Osteoblast (primary cell): ENCODE data around the gene GALR3. TPM values are rescaled to one million over a fixed set of nuclear protein-coding genes. Genes with fewer than 3 reads are reported as not detected.

ENCODE experiments used
- DNase-seq: peaks from one replicate; pipeline ENCODE4 v3.0.0; 2011; ENCODE audit warnings: low spot score, mixed read lengths; ENCODE audit not compliant: insufficient read length; ENCODE audit errors: missing footprints
- H2AFZ ChIP-seq: 2 replicates; pipeline ENCODE4 v1.6.0; 2011; ENCODE audit warnings: mild to moderate bottlenecking, low read length
- H3K27ac ChIP-seq: 2 replicates; pipeline ENCODE4 v1.5.1; 2011; ENCODE audit warnings: mild to moderate bottlenecking, low read depth, low read length, moderate library complexity
- H3K27me3 ChIP-seq: 2 replicates; pipeline ENCODE4 v1.6.0; 2012; ENCODE audit warnings: mild to moderate bottlenecking, control low read depth, inconsistent platforms, low read length, moderate library complexity; ENCODE audit not compliant: insufficient read depth
- H3K36me3 ChIP-seq: 2 replicates; pipeline ENCODE4 v1.5.1; 2011; ENCODE audit warnings: mild to moderate bottlenecking, low read length, control low read depth, moderate library complexity; ENCODE audit not compliant: insufficient read depth
- H3K4me1 ChIP-seq: 2 replicates; pipeline ENCODE4 v1.5.1; 2011; ENCODE audit warnings: mild to moderate bottlenecking, low read length, control low read depth, moderate library complexity; ENCODE audit not compliant: insufficient read depth
- H3K4me2 ChIP-seq: 2 replicates; pipeline ENCODE4 v1.6.0; 2011; ENCODE audit warnings: mild to moderate bottlenecking, low read length; ENCODE audit not compliant: insufficient read depth
- H3K4me3 ChIP-seq: fragments of 200-600 bp; sonication (generic); 3 replicates; pipeline ENCODE4 v1.5.1; 2012; ENCODE audit warnings: mild to moderate bottlenecking, low read length, inconsistent platforms; ENCODE audit not compliant: insufficient read depth
- H3K79me2 ChIP-seq: 2 replicates; pipeline ENCODE4 v1.6.0; 2012; ENCODE audit warnings: mild to moderate bottlenecking, low read length, control low read depth, inconsistent platforms; ENCODE audit not compliant: insufficient read depth
- H3K9me3 ChIP-seq: 2 replicates; pipeline ENCODE4 v1.5.1; 2011; ENCODE audit warnings: low read depth, low read length, control low read depth
- H4K20me1 ChIP-seq: 2 replicates; pipeline ENCODE4 v1.6.0; 2012; ENCODE audit warnings: mild to moderate bottlenecking, low read length, control low read depth; ENCODE audit not compliant: insufficient read depth
- CTCF ChIP-seq: IDR thresholded peaks from 2 replicates; pipeline ENCODE4 v1.5.1; 2011; ENCODE audit warnings: mild to moderate bottlenecking, low read depth, low read length, moderate library complexity; ENCODE audit errors: extremely low read depth
- total RNA-seq: library from RNA; depleted of rRNA; stranded (reverse); fragments of >200 nt; gene quantifications from 2 replicates; pipeline ENCODE4 v1.2.3, GENCODE V29; 2012

GALR3 gene
- total RNA-seq, 1 donor, result not detected

GRCh38 chr22:37816543-37817180, 6.5 kb upstream of the GALR3 start:
- Histone ChIP-seq H3K27me3 (peaks cover 11% of the 10 kb centered on the region), H2AFZ (no peak overlapping the region), H3K9me3 (no peaks in the 10 kb centered on the region), H3K4me3 (no peak overlapping the region), H3K27ac (no peak overlapping the region), H3K4me2 (no peak overlapping the region), H4K20me1 (no peaks in the 10 kb centered on the region), H3K79me2 (no peaks in the 10 kb centered on the region), H3K36me3 (no peaks in the 10 kb centered on the region), H3K4me1 (peaks cover 9% of the 10 kb centered on the region)
- no peak for TF ChIP-seq CTCF
- DNase-seq, result peak; percentile 80

GRCh38 chr22:37817705-37818408, 5.3 kb upstream of the GALR3 start:
- H3K36me3 ChIP-seq, result no peaks in the 10 kb centered on the region
- H3K4me3 ChIP-seq, result peak overlapping the region; percentile 62
- peaks cover 14% of the 10 kb centered on the region for H3K27me3 ChIP-seq
- H3K27ac ChIP-seq, result peak overlapping the region; percentile 3
- peak overlapping the region; percentile 84 for H2AFZ ChIP-seq
- H3K4me2 ChIP-seq, result peak overlapping the region; percentile 77
- H3K79me2 ChIP-seq, result no peaks in the 10 kb centered on the region
- DNase-seq, result peak; percentile 99
- TF ChIP-seq CTCF, result peak; percentile 87
- no peaks in the 10 kb centered on the region for H4K20me1 ChIP-seq
- H3K9me3 ChIP-seq, result no peaks in the 10 kb centered on the region
- H3K4me1 ChIP-seq, result peaks cover 9% of the 10 kb centered on the region

- H3K9me3 ChIP-seq, result no peaks in the 10 kb centered on the region
- H3K27ac ChIP-seq, result no peak overlapping the region
- no peaks in the 10 kb centered on the region for H3K36me3 ChIP-seq
- H2AFZ ChIP-seq, result peak overlapping the region; percentile 53
- no peaks in the 10 kb centered on the region for H4K20me1 ChIP-seq
- peak; percentile 15 for TF ChIP-seq CTCF
- peak overlapping the region; percentile 77 for H3K4me2 ChIP-seq
- H3K4me3 ChIP-seq, result peak overlapping the region; percentile 62
- DNase-seq, result peak; percentile 96
- no peaks in the 10 kb centered on the region for H3K79me2 ChIP-seq
- peaks cover 9% of the 10 kb centered on the region for H3K4me1 ChIP-seq
- H3K27me3 ChIP-seq, result peaks cover 19% of the 10 kb centered on the region
Measured at GRCh38 chr22:37818409-37819104, 4.6 kb upstream of the GALR3 start.

GRCh38 chr22:37819105-37819433, 4.1 kb upstream of the GALR3 start:
- H3K27me3 ChIP-seq, result peaks cover 19% of the 10 kb centered on the region
- H3K4me3 ChIP-seq, result peak overlapping the region; percentile 62
- H3K4me1 ChIP-seq, result peaks cover 9% of the 10 kb centered on the region
- no peaks in the 10 kb centered on the region for H3K79me2 ChIP-seq
- no peak for DNase-seq
- H3K27ac ChIP-seq, result no peak overlapping the region
- H3K4me2 ChIP-seq, result peak overlapping the region; percentile 77
- H4K20me1 ChIP-seq, result no peaks in the 10 kb centered on the region
- H3K36me3 ChIP-seq, result no peaks in the 10 kb centered on the region
- no peak for TF ChIP-seq CTCF
- peak overlapping the region; percentile 53 for H2AFZ ChIP-seq
- H3K9me3 ChIP-seq, result no peaks in the 10 kb centered on the region
